ENCODE measurements around the gene PIK3CB.
"Not testable (repeated sequence)": the region's sequence is repeated elsewhere in the genome, so short reads cannot be mapped to it uniquely, and the experiment has no call there.

Gene PIK3CB

GRCh38 chr3:138688871-138689299 is 145.8 kb downstream of the PIK3CB start:
- in situ Hi-C loops (cut with HindIII; ENCODE audit: low sequenced_read_pairs) = no loop called here

DNA sequence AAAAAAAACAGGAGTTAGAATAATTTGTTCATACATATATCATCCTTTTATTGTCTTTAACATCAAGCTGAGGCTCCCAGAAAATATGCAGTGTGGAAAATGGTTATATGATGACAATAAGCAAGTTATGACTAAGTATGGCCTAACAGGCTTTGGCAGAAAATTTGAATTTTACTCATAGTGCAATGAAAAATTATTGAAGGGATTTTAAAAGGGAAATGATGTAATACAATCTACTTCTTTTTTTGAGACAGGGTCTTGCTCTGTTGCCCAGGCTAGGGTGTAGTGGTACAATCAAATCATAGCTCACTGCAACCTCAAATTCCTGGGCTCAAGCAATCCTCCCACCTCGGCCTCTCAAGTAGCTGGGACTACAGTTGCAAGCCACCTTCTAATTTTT is 147.5 kb downstream of the PIK3CB start:
- in situ Hi-C loops (cut with HindIII; ENCODE audit: low sequenced_read_pairs) = no loop called here

GRCh38 chr3:138686771-138687221 is 147.9 kb downstream of the PIK3CB start:
- in situ Hi-C loops (cut with HindIII; ENCODE audit: low sequenced_read_pairs) = no loop called here

- in situ Hi-C loops (cut with HindIII; ENCODE audit: low sequenced_read_pairs) = no loop called here
Measured at GRCh38 chr3:138684396-138684795, 150.3 kb downstream of the PIK3CB start.

DNA sequence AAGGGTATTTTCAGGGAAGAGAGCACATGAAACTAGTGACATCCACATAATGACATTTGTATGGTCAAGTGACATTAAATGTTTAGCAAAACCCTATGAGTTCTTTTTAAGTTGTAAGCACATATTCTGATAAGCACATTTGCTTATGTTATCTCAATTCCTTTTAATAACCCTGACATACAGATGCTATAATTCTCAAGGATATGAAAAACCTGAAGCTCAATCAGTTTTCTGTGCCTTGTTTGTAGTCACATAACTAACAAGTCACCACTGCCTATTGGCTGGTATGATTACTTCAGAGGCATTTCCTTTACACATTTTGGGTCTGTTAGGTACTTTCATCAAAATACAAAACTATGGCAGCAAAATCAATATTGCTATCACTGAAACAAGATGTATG is 152.1 kb downstream of the PIK3CB start:
- in situ Hi-C loops (cut with HindIII; ENCODE audit: low sequenced_read_pairs) = no loop called here

GRCh38 chr3:138681463-138682220 is 153.1 kb downstream of the PIK3CB start:
- in situ Hi-C loops (cut with HindIII; ENCODE audit: low sequenced_read_pairs) = no loop called here

GRCh38 chr3:138680974-138681373 is 153.8 kb downstream of the PIK3CB start:
- in situ Hi-C loops (cut with HindIII; ENCODE audit: low sequenced_read_pairs) = not testable (repeated sequence)

GRCh38 chr3:138678874-138679392 is 155.8 kb downstream of the PIK3CB start:
- in situ Hi-C loops (cut with HindIII; ENCODE audit: low sequenced_read_pairs) = no loop called here

DNA sequence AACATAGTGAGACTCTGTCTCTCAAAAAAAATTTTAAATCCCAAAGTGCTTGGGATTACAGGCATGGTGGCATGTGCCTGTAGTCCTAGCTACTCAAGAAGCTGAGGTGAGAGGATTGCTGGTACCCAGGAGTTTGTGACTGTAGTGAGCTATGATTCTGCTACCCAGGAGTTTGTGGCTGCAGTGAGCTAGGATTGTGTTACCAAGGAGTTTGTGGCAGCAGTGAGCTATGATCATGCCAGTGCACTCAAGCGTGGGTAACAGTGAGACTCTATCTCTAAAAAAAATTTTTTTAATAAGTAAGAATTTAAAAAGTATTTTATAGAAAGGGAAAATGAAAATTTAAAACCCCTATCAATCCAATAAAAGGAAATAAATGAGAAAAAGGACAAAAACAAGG is 156.6 kb downstream of the PIK3CB start:
- in situ Hi-C loops (cut with HindIII; ENCODE audit: low sequenced_read_pairs) = no loop called here

GRCh38 chr3:138675393-138675792 is 159.3 kb downstream of the PIK3CB start:
- in situ Hi-C loops (cut with HindIII; ENCODE audit: low sequenced_read_pairs) = no loop called here

DNA sequence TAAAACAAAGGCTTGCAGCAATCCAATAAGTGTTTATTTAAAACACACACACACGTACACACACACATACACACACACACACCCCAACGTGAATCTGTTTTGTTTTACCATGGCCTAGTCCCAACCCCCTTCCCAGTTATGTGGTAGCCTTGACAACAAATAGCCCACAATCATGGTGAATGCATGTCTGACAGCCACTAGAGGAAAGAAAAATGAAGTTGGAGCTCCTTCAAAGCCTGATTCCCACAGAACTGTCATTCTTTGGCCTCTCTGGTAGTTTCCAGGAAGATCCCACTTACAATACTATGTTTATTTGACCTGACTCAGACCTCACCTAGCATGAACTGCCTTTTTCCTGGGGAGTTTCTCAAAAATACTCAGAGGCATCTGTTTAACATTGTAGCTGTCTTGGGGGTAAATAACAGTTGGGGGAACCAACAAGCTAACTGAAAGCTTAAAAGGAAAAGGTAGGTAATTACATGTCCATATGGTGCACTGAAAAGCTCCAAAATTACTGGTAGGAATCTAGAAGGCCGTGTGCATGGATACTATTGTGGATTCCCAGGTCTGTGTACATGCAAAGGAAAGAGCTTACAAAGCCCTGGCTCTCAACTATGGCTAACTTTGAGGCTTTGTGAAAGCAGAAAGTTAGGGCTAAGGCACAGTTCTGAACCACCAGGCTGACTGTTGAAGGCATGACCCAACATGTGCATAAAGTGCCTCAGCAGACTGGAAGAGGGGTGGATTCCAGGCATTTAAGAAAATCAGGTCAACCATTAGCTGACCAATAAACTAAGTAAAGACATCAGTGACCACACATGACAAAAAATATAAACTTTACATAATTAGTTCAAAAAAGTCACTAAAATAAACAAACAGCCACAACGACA is 160.8 kb downstream of the PIK3CB start:
- in situ Hi-C loops (cut with HindIII; ENCODE audit: low sequenced_read_pairs) = no loop called here

DNA sequence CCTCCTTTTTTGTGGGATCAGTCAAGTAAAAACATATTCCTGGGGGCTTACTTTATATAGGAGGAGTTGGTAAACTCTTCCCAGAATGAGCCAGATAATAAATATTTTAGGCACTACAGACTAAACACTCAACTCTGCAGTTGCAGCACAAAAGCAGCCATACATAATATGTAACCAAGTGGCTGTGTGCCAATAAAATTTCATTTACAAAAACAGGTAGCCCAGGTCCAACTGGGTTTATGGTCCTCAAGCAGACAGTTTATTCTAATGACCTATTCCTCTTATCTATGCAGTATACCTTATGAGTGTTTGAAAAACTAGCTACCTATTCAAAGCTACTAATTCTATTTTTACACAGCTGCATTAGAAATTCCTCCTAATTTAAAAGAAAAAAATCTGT is 164.3 kb downstream of the PIK3CB start:
- in situ Hi-C loops (cut with HindIII; ENCODE audit: low sequenced_read_pairs) = no loop called here

DNA sequence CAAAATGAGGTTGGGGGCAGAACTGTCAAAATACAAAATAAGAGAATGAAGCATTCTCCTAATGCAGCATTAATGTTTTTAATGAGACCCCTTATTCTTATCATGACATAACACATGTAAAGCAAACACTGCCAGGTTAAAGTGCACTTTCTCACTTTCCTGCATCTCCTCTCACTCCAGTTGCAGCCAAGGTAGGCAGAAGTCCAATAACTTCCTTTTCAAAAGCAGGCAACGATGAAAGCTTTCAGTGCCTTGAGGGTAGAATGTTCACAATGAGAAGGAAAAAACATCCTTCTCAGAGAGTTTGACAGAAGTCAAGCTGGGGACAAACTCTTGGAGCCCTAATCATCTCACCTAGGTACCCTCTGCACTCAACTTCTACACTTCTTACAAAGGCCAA is 166.6 kb downstream of the PIK3CB start:
- in situ Hi-C loops (cut with HindIII; ENCODE audit: low sequenced_read_pairs) = no loop called here

- in situ Hi-C loops (cut with HindIII; ENCODE audit: low sequenced_read_pairs) = no loop called here
Measured at GRCh38 chr3:138657508-138657907, 177.2 kb downstream of the PIK3CB start.

DNA sequence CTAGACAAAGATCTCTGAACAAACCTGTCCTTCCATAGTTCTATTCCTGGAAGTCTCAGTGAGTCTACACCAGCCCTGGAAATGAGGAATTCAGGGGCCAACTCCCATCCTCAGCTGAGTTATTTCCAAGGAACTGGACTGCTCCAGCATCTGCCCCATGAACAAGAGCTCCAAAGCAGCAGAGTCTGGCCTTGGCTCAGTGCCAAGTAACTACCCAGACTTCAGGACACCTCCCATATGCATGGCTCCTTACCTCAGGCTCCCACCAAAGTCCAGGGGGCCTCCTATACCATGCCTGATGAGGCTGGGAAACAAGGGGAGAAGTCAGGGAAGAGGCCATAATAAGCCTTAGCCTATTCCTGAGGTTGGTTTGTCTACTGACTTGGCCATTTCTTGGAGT is 181.2 kb downstream of the PIK3CB start:
- in situ Hi-C loops (cut with HindIII; ENCODE audit: low sequenced_read_pairs) = no loop called here

DNA sequence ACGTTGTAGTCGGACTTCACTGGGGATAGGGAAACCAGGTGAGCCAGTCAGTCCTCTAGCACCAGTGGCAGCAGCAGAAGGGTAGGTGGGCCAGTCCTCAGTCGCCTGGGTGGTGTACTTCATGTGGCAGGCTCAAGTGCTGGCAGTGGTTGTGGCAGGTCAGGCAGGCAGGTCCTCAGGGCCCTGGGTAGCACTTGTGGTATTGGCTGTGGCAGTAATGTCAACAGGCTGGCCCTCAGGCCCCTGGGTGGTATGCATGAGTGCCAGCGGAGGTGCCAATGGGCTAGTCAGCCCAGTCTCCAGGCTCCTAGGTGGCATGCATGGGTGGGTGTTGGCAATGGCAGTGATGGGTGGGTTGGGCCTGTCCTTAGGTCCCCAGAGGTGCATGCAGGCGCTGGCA is 185.6 kb downstream of the PIK3CB start:
- in situ Hi-C loops (cut with HindIII; ENCODE audit: low sequenced_read_pairs) = no loop called here

- in situ Hi-C loops (cut with HindIII; ENCODE audit: low sequenced_read_pairs) = no loop called here
Measured at GRCh38 chr3:138646513-138646912, 188.2 kb downstream of the PIK3CB start.

DNA sequence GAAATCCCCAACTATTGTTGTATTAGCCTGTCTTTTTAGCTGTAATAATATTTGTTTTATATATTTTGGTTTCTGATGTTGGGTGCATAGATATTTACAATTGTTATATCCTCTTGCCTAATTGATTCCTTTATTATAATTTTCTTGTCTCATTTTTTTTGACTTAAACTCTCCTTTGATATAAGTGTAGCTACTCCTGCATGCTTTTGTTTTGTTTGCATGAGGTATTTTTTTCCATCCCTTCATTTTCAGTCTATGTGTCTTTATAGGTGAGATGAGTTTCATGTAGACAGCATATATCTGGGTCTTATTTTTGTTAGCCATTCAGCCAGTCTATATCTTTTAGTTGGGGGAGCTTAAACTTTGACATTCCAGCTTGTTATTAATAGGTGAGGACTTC is 188.7 kb downstream of the PIK3CB start:
- in situ Hi-C loops (cut with HindIII; ENCODE audit: low sequenced_read_pairs) = no loop called here

- in situ Hi-C loops (cut with HindIII; ENCODE audit: low sequenced_read_pairs) = no loop called here
Measured at GRCh38 chr3:138642927-138643253, 191.8 kb downstream of the PIK3CB start.

- in situ Hi-C loops (cut with HindIII; ENCODE audit: low sequenced_read_pairs) = no loop called here
Measured at GRCh38 chr3:138642226-138642926, 192.4 kb downstream of the PIK3CB start.

- in situ Hi-C loops (cut with HindIII; ENCODE audit: low sequenced_read_pairs) = no loop called here
Measured at GRCh38 chr3:138640537-138640936, 194.2 kb downstream of the PIK3CB start.
